Activated T-cell treated with anti-CD3 and anti-CD28 coated beads for 1 hour (primary cell): ENCODE results near the gene AGPAT2.
A peak's percentile ranks its signal among the peaks of the same experiment; 100 is the strongest.

Experiments used
- DNase-seq: peaks from one replicate; pipeline ENCODE4 v3.0.0-alpha.2; 2020; ENCODE audit warnings: low read depth

AGPAT2 gene

GRCh38 chr9:136686794-136687711, at the start of gene AGPAT2:
Gene AGPAT2 (minus strand): TSS chr9:136687457. CDS start chr9:136687357, 100 bp downstream.
- peak; percentile 49 for DNase-seq

- DNase-seq: no peak
Observed at GRCh38 chr9:136735812-136736480, 48.7 kb upstream of the AGPAT2 start.

- DNase-seq: no peak
Observed at GRCh38 chr9:136734837-136735496, 47.7 kb upstream of the AGPAT2 start.

- no peak for DNase-seq
Observed at GRCh38 chr9:136733611-136734010, 46.4 kb upstream of the AGPAT2 start.

GRCh38 chr9:136732444-136733178, 45.4 kb upstream of the AGPAT2 start:
- DNase-seq: no peak

- DNase-seq: no peak
Observed at GRCh38 chr9:136729926-136730325, 42.7 kb upstream of the AGPAT2 start.

GRCh38 chr9:136729144-136729543, 41.9 kb upstream of the AGPAT2 start:
- no peak for DNase-seq

- DNase-seq: no peak
Observed at GRCh38 chr9:136728548-136729123, 41.4 kb upstream of the AGPAT2 start.

GRCh38 chr9:136728080-136728547, 40.9 kb upstream of the AGPAT2 start:
- peak; percentile 93 for DNase-seq

GRCh38 chr9:136726631-136727191, 39.5 kb upstream of the AGPAT2 start:
- no peak for DNase-seq

- DNase-seq: no peak
Observed at GRCh38 chr9:136726118-136726517, 38.9 kb upstream of the AGPAT2 start.

GRCh38 chr9:136725612-136726011, 38.4 kb upstream of the AGPAT2 start:
- no peak for DNase-seq

- no peak for DNase-seq
Observed at GRCh38 chr9:136724772-136725171, 37.5 kb upstream of the AGPAT2 start.

- no peak for DNase-seq
Observed at GRCh38 chr9:136723989-136724388, 36.7 kb upstream of the AGPAT2 start.

- DNase-seq: no peak
Observed at GRCh38 chr9:136723362-136723976, 36.2 kb upstream of the AGPAT2 start.

- no peak for DNase-seq
Observed at GRCh38 chr9:136722969-136723356, 35.7 kb upstream of the AGPAT2 start.

- DNase-seq: no peak
Observed at GRCh38 chr9:136722093-136722968, 35.1 kb upstream of the AGPAT2 start.

- DNase-seq: no peak
Observed at GRCh38 chr9:136721339-136722092, 34.3 kb upstream of the AGPAT2 start.

GRCh38 chr9:136720898-136721338, 33.7 kb upstream of the AGPAT2 start:
- DNase-seq: no peak
